BLaER1 (cell line): ENCODE results near the gene CDK4.

Experiments used
- H3K27ac ChIP-seq: shearing (Covaris generic); formaldehyde crosslinking; 2 replicates; pipeline ENCODE4 v1.8.1; 2022
- H3K27me3 ChIP-seq: shearing (Covaris generic); formaldehyde crosslinking; 2 replicates; pipeline ENCODE4 v1.8.1; 2022
- H3K36me3 ChIP-seq: shearing (Covaris generic); formaldehyde crosslinking; 2 replicates; pipeline ENCODE4 v1.8.1; 2022
- H3K4me1 ChIP-seq: shearing (Covaris generic); formaldehyde crosslinking; 2 replicates; pipeline ENCODE4 v1.8.1; 2022
- H3K4me2 ChIP-seq: shearing (Covaris generic); formaldehyde crosslinking; 2 replicates; pipeline ENCODE4 v1.8.1; 2022
- H3K4me3 ChIP-seq: shearing (Covaris generic); formaldehyde crosslinking; 2 replicates; pipeline ENCODE4 v1.8.1; 2022
- H3K9ac ChIP-seq: shearing (Covaris generic); formaldehyde crosslinking; 2 replicates; pipeline ENCODE4 v1.8.1; 2022
- H3K9me3 ChIP-seq: shearing (Covaris generic); formaldehyde crosslinking; 2 replicates; pipeline ENCODE4 v1.8.1; 2022
- H4K20me1 ChIP-seq: shearing (Covaris generic); formaldehyde crosslinking; 2 replicates; pipeline ENCODE4 v1.8.1; 2022
- Cebpa-rat ChIP-seq: shearing (Covaris generic); IDR thresholded peaks from 2 replicates; pipeline ENCODE4 v1.8.1; 2022

Gene CDK4

DNA sequence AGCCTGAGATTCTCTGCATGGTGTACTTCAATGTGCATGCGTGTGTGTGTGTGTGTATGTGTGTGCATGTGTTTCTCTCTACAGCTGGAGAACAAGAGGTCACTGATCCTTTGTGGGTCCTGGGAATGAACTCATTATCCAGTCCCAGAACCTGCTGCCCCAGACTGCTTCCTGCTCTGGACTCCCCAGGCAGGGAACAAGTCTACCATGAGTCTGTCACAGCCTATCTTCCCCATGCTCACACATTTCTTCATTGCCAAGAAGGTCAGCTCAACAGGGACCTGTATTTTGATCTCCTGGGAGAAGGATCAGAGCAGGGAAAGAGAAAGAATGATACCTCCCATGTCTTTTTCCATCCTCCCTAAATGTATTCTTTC lies 10.7 kb downstream of the CDK4 start:
- H3K36me3 ChIP-seq, result peaks cover 33% of the 10 kb centered on the region
- H3K27me3 ChIP-seq, result no peaks in the 10 kb centered on the region
- peak overlapping the region; percentile 96 for H3K4me2 ChIP-seq
- H3K4me3 ChIP-seq, result peak overlapping the region; percentile 70
- H3K4me1 ChIP-seq, result peaks cover 60% of the 10 kb centered on the region
- H3K9me3 ChIP-seq, result no peaks in the 10 kb centered on the region
- H3K9ac ChIP-seq, result peak overlapping the region; percentile 75
- TF ChIP-seq Cebpa-rat, result no peak
- H3K27ac ChIP-seq, result peak overlapping the region; percentile 66
- peaks cover 31% of the 10 kb centered on the region for H4K20me1 ChIP-seq

DNA sequence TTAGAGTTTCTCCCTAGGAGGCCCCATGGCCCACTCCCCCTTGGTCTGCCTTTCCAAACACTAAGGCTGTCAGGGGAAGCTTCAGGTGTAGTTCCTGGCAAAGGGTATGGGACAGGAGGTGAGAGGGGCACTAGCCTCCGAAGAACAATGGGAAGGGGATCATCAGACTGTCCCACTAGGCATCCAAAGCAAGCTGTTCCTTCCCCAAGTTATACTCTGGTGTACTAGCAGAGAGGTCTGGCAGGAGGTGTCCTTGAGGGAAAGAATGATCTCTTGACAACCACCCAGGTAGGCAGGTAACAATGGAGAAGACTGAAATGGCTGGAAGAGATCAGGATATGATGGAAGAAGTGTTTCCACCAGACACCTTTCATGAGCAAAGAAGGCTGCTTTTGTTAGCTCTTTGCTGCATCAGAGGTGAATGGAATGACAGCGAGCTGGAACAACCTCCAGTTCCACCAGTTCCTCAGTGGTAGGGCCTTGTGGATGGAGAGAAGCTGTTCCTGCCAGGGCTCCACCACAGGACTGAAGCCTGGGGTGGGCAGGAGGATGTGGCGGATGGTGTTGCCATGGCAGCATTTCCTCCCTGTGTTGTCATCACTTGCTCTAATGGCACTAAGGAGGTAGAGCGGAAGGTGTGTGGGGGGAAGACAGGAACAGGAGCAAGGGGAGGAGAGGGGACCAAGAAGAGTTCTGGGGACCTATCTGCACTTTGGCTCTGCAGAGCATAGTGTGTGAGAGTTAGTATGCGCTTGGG lies 11.3 kb downstream of the CDK4 start:
- H4K20me1 ChIP-seq, result peaks cover 31% of the 10 kb centered on the region
- no peaks in the 10 kb centered on the region for H3K9me3 ChIP-seq
- no peak for TF ChIP-seq Cebpa-rat
- peak overlapping the region; percentile 66 for H3K27ac ChIP-seq
- H3K4me1 ChIP-seq, result peaks cover 55% of the 10 kb centered on the region
- H3K36me3 ChIP-seq, result peaks cover 29% of the 10 kb centered on the region
- H3K4me3 ChIP-seq, result peak overlapping the region; percentile 70
- peak overlapping the region; percentile 96 for H3K4me2 ChIP-seq
- peak overlapping the region; percentile 75 for H3K9ac ChIP-seq
- H3K27me3 ChIP-seq, result no peaks in the 10 kb centered on the region

DNA sequence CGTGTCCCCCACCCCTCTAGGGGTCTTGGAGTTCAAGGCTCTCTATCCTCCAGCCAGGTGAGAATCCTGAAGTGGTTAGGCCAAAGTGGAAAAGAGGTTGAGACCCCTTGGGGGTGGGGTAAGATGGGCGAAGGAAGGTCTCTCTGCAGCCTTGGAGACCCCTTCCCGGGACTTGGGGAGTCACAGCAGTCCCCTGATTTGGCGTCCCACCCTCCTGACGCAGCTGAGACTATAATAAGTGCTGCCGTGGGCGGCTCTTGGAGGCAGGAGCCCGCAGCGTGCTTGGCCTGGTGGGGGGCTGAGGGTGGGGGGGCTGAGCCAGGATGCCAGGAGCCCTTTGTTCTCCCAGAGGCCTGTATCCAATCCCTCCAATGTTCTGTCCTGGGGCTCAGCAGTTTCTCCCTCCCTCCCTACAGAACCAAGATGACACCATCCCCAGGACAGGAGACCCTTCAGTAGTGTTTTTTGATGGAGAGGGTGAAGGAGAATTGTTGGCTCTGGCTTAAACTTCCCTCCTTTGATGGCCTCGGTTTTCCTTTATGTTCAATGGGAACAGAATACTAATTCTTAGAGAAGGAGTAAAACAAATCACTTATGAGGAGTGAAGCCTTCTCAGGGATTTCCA lies 12.1 kb downstream of the CDK4 start:
- Histone ChIP-seq H4K20me1 (peaks cover 32% of the 10 kb centered on the region), H3K27ac (peak overlapping the region; percentile 66), H3K9me3 (no peaks in the 10 kb centered on the region), H3K4me3 (peak overlapping the region; percentile 70; the same call in 1 of the 2 replicates), H3K27me3 (no peaks in the 10 kb centered on the region), H3K36me3 (peaks cover 31% of the 10 kb centered on the region), H3K4me2 (peak overlapping the region; percentile 96), H3K9ac (peak overlapping the region; percentile 28), H3K4me1 (peaks cover 49% of the 10 kb centered on the region)
- no peak for TF ChIP-seq Cebpa-rat

DNA sequence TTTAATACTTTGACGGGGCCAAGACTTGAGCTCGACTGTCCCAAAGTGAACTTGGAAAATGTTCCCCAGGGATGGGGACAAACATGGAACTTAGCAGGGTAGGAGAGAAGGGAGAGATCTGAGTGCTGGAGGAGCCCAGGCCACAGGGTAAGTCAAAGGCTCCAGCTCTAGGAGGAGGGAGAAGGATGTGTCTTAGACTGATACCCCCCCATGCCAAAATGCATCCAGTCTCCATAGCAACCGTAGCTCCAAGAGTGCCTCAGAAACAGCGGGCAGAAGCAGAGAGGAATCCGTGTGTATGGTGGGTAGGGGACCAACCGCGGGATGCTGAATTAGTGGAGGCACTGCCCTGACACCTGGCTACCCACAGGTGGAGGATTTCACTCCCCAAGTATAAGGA lies 12.7 kb downstream of the CDK4 start:
- H3K9me3 ChIP-seq, result no peaks in the 10 kb centered on the region
- no peak overlapping the region for H3K9ac ChIP-seq
- H3K4me3 ChIP-seq, result no peak overlapping the region
- no peaks in the 10 kb centered on the region for H3K27me3 ChIP-seq
- H3K27ac ChIP-seq, result peak overlapping the region; percentile 66; the same call in 1 of the 2 replicates
- no peak for TF ChIP-seq Cebpa-rat
- H3K4me2 ChIP-seq, result peak overlapping the region; percentile 96
- H4K20me1 ChIP-seq, result peaks cover 32% of the 10 kb centered on the region
- peaks cover 48% of the 10 kb centered on the region for H3K4me1 ChIP-seq
- H3K36me3 ChIP-seq, result peaks cover 37% of the 10 kb centered on the region

DNA sequence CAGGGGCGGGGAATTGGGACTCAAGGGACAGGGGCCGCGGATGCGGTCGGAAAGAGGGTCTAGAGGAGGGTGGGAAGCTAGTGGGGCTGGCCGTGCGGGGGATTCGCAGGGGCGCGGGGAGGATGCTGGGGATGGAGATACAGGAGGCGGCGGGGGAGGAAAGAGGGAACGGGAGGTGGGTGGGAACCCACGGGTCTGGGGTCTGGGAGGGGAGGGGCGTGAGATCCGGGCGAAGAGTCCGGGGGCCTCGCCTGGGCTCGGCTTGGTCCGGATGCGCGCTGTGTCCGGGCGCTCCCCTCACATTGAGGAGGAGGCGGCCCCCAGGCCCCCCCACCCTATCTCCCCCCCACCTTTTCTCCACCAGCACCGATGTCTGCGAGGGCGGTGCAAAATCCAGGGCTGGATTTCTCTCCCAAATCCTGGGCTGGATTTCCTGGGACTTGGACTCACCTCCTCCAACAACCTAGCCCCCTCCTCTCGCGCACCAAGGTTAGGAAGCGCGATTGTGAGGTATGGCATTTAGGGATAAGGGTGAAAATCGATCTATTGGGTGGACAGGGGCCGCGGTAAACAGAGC lies 13.4 kb downstream of the CDK4 start, which contains the start of gene AGAP2:
AGAP2 (minus strand) TSS at position 82 of the 577 bp plus-strand sequence. CDS start 496 bp downstream, outside the sequence.
- H3K9me3 ChIP-seq, result no peaks in the 10 kb centered on the region
- no peak for TF ChIP-seq Cebpa-rat
- peak within 1 kb of the TSS; percentile 66; the same call in 1 of the 2 replicates for H3K27ac ChIP-seq
- H3K4me1 ChIP-seq, result peaks cover 41% of the 10 kb centered on the region
- H3K4me3 ChIP-seq, result no peak within 1 kb of the TSS
- H3K36me3 ChIP-seq, result peaks cover 43% of the 10 kb centered on the region
- H3K4me2 ChIP-seq, result peak within 1 kb of the TSS; percentile 96
- H3K9ac ChIP-seq, result no peak within 1 kb of the TSS
- peaks cover 32% of the 10 kb centered on the region for H4K20me1 ChIP-seq
- no peaks in the 10 kb centered on the region for H3K27me3 ChIP-seq

DNA sequence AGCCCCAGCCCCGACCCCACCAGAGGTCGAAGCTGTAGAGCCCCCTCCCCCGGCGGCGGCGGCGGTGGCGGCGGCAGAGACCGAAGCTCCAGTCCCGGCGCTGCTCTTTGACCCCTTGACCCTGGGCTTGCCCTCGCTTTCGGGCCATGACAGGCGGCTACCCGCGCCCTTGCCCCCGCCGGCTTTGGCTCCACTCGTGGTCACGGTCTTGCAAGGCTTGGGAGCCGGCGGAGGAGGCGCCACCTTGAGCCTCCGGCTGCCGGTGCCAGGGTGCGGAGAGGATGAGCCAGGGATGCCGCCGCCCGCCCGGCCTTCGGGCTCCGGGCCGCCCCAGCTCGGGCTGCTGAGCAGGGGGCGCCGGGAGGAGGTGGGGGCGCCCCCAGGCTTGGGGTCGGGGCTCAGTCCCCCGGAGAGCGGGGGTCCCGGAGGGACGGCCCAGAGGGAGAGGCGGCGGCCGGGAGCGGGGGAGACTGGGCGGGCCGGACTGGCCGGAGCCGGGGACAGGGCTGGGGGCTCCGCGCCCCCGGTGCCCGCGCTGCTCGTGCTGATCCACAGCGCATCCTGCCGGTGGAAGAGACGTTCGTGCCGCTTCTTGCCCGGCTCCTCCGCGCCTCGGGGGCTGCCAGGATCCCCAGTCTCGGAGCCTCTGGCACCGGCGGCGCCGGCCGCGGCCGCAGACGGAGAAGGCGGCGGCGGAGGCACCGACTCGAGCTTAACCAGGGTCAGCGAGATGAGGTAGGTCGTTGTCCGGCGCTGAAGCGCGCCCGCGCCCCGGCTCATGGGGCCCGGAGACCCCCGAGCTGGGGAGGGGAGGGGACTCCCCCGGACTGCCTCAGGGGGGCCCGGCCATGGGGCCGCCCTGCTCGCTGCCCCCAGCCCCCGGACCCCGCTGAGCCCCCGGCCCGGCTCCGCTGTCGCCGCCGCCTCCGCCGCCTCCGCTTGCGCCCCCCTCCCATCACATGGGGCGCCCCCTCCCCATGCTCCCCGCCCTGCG lies 14.3 kb downstream of the CDK4 start:
- H3K27me3 ChIP-seq, result no peaks in the 10 kb centered on the region

DNA sequence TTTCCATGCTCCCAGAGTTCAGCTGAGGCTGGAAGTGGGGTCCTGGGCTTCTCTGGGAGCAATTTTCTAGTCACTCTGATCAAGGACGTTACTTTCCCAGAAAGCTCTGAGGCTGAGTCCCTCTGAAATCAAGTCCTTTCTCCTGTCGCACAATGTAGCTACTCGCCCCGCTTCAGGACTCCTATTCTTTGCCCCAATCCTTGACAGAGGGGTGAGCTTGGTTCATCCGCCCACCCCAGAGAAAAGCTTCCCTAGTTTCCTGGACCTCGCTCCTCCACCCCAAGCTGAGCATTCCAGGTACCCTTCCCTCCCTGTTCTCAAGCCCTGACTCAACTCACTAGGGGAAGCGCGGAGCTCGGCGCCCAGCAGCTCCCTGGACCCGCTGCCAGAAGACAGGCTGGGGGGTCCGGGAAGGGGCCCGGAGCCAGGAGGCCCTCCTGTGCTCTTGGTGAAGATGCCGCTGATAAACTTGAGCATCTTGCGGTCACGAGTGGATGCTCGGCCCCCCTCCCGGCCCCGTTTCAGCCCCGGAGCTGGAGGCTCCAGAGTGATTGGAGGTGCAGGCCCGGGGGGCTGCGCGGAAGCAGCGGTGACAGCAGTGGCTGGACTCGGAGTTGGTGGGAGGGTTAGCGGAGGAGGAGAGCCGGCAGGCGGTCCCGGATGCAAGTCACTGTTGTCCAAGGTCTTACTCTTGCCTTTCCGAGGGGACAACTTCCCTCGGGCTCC lies 15.2 kb downstream of the CDK4 start:
- no peak overlapping the region for H3K27ac ChIP-seq
- H3K9me3 ChIP-seq, result no peaks in the 10 kb centered on the region
- no peaks in the 10 kb centered on the region for H3K27me3 ChIP-seq
- H4K20me1 ChIP-seq, result peaks cover 38% of the 10 kb centered on the region
- TF ChIP-seq Cebpa-rat, result no peak
- H3K4me2 ChIP-seq, result no peak overlapping the region
- H3K4me1 ChIP-seq, result peaks cover 30% of the 10 kb centered on the region
- H3K9ac ChIP-seq, result no peak overlapping the region
- H3K36me3 ChIP-seq, result peaks cover 62% of the 10 kb centered on the region
- H3K4me3 ChIP-seq, result no peak overlapping the region

More for the DNA sequence above, 14.3 kb downstream of the CDK4 start:
- TF ChIP-seq Cebpa-rat, result no peak
- no peak overlapping the region for H3K4me3 ChIP-seq
- no peak overlapping the region for H3K4me2 ChIP-seq
- peaks cover 38% of the 10 kb centered on the region for H4K20me1 ChIP-seq
- H3K36me3 ChIP-seq, result peaks cover 53% of the 10 kb centered on the region
- no peaks in the 10 kb centered on the region for H3K9me3 ChIP-seq
- no peak overlapping the region for H3K9ac ChIP-seq
- no peak overlapping the region for H3K27ac ChIP-seq
- H3K4me1 ChIP-seq, result peaks cover 38% of the 10 kb centered on the region

DNA sequence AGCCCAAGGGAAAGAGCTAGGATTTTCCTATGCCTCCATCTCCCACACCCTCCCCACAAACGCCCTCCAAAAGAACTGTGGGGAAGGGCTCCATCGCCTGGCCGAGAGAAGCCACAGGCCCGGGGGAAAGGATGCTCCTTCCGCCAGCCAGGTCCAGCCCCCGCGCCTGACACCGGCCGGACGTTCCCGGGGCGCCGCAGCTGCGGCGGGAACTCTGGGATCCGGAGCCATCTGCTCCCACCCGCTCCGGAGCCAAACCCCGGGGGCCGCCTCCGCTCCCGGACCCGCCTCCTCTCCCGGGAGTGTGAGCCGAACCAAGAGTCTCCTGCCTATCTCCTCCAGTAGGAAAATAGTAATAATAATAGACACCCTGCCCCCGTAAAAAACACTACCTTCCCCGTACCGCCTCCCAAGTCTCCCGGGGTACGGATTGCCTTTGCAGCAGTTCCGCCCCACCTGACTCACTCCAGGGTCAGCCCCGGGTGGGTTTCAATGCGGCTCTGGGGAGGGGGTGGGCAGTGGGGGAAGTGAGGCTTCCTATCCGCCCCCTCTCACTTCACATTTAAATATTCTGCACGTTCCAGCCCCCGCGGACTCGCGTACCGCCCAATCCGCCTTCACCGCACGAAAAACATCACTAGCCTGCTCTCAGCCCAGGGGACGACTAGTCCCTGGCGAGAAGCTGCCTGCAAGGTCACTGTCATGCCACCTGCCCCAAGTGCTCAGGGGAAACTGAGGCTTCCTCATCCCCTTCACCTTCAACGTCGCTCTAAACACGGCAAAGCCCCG lies 16.0 kb downstream of the CDK4 start:
- H3K36me3 ChIP-seq, result peaks cover 70% of the 10 kb centered on the region
- H3K4me1 ChIP-seq, result peaks cover 22% of the 10 kb centered on the region
- H4K20me1 ChIP-seq, result peaks cover 38% of the 10 kb centered on the region
- no peaks in the 10 kb centered on the region for H3K27me3 ChIP-seq
- no peak overlapping the region for H3K27ac ChIP-seq
- no peaks in the 10 kb centered on the region for H3K9me3 ChIP-seq
- no peak overlapping the region for H3K4me2 ChIP-seq
- H3K4me3 ChIP-seq, result no peak overlapping the region
- no peak for TF ChIP-seq Cebpa-rat
- no peak overlapping the region for H3K9ac ChIP-seq
